PFSK-1 (cell line): ENCODE measurements around the gene CCDC167.

Experiments used
- FOXP2 ChIP-seq: optimal IDR thresholded peaks from 2 replicates; pipeline ENCODE3; 2011; ENCODE audit warnings: borderline replicate concordance, control low read depth, inconsistent platforms; ENCODE audit not compliant: insufficient read depth; ENCODE audit errors: extremely low read length, extremely low read depth
- POLR2AphosphoS5 ChIP-seq: IDR thresholded peaks from 2 replicates; pipeline ENCODE4 v1.6.1; 2012; ENCODE audit warnings: low read depth, mild to moderate bottlenecking, control low read depth, low read length, moderate library complexity
- REST ChIP-seq, 2 experiments: IDR thresholded peaks; 2 replicates each; pipeline versions ENCODE4 v1.6.1 to v1.8.0; 2011 to 2012; ENCODE audit warnings: low read depth in 2 of 2, low read length in 2 of 2, control low read depth in 1 of 2, inconsistent platforms in 1 of 2, mild to moderate bottlenecking in 1 of 2, moderate library complexity in 1 of 2; ENCODE audit not compliant: insufficient read depth in 1 of 2
- SIN3A ChIP-seq: IDR thresholded peaks from 2 replicates; pipeline ENCODE4 v1.6.1; 2012; ENCODE audit warnings: mild to moderate bottlenecking, low read length, moderate library complexity, borderline replicate concordance; ENCODE audit not compliant: insufficient read depth
- TAF1 ChIP-seq: IDR thresholded peaks from 2 replicates; pipeline ENCODE4 v1.6.1; 2012; ENCODE audit warnings: low read length, control low read depth, borderline replicate concordance; ENCODE audit not compliant: insufficient read depth

CCDC167 gene

GRCh38 chr6:37513576-37513975 is 13.9 kb upstream of the CCDC167 start:
- TF ChIP-seq FOXP2 (no peak), TAF1 (no peak), POLR2AphosphoS5 (no peak), SIN3A (no peak), REST (IDR thresholded peaks at IDR 0.05; ENCODE audit: insufficient read depth in 1 of 2, low read depth in 2 of 2, low read length in 2 of 2) (no peak)

DNA sequence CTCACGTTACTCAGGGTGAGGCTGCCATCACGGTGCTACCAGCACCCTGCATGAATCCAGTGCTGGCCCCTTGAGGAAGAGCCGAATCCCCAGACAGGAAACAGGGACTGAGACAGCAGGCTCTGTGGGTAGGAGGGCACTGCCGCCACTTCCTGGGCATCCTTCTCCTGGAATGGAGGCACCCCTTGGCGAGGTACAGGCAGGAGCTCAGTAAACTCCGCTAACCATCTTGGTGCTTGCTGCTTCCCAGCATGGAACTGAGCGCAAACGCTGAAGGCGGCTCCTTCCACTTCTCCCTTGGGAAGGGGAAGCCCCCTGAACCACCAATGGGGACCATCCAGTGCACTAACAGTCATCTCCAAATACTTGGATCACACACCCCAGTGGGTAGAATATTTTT is 13.5 kb upstream of the CCDC167 start:
- TF ChIP-seq FOXP2 (no peak), SIN3A (no peak), REST (IDR thresholded peaks at IDR 0.05; ENCODE audit: insufficient read depth in 1 of 2, low read depth in 2 of 2, low read length in 2 of 2) (no peak), POLR2AphosphoS5 (no peak), TAF1 (no peak)

DNA sequence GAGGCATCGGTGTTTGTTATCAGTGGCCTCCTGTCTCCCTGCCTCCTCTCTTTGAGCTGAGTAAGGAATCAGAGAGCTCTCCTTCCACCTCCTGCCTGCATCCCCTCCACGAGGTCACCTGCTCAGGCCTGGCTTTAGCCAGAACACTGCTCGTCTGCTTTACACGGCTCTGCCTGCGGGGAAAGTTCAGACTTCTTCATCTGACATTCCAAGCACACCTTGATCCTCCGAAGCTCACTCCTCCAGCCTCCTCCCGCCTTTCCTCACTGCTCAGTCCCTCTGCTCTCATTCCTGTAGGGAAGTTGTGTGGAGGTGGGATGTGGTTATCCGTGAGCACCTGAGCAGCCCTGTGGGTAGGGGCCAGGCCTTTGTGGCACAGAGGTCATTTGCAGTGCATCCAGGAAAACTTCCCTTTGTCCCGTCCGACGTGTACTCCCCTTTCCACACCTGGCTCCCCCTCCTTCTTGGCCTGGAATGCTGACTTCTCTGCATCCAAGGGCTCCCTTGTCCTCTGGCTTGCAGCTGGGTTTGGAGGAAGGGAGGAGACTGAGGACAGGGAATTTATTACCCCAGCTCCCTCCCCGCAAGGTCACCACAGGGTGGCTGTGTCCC is 12.8 kb upstream of the CCDC167 start:
- TF ChIP-seq TAF1 (no peak), FOXP2 (no peak), REST (IDR thresholded peaks at IDR 0.05; ENCODE audit: insufficient read depth in 1 of 2, low read depth in 2 of 2, low read length in 2 of 2) (no peak), POLR2AphosphoS5 (no peak), SIN3A (no peak)

DNA sequence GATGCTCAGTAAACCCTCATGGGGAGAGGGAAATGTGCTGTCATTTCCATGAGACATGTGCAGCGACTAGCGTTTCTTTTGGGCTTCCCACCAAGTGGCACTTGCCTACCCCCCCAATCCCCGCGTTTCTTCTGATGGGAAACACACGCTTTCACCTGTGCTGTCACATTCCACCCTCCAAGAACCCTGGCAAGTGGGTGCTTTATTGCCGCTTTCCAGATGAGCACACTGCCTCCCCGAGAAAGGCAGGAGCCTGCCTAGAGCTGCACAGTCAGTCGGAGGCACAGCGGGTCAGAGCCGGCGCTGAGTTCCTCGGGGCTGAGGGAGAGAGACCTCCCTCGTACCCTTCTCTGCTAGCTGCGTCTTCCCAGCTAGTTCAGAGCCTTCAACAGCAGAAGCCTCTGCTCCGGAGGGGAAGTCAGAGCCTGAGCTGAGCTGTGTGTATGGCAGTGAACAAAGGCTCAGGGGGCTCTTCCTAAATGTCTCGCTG is 12.3 kb upstream of the CCDC167 start:
- TF ChIP-seq REST (IDR thresholded peaks at IDR 0.05; ENCODE audit: insufficient read depth in 1 of 2, low read depth in 2 of 2, low read length in 2 of 2) (no peak), POLR2AphosphoS5 (no peak), SIN3A (no peak), TAF1 (no peak), FOXP2 (no peak)

GRCh38 chr6:37511201-37511600 is 11.5 kb upstream of the CCDC167 start:
- TF ChIP-seq POLR2AphosphoS5 = no peak
- TF ChIP-seq REST (IDR thresholded peaks at IDR 0.05; ENCODE audit: insufficient read depth in 1 of 2, low read depth in 2 of 2, low read length in 2 of 2) = no peak
